WTC11 (cell line): ENCODE results near the gene CADM1.

Source experiments
- CREM ChIP-seq: sonication (generic); formaldehyde crosslinking; IDR thresholded peaks from 2 replicates; pipeline ENCODE4 v1.8.1; 2022; ENCODE audit warnings: mild to moderate bottlenecking, missing genetic modification reagents, moderate library complexity
- ELF4 ChIP-seq: sonication (generic); formaldehyde crosslinking; IDR thresholded peaks from 2 replicates; pipeline ENCODE4 v1.8.1; 2022; ENCODE audit warnings: low read depth, mild to moderate bottlenecking, moderate library complexity, missing genetic modification reagents
- FOXK1 ChIP-seq: sonication (generic); formaldehyde crosslinking; IDR thresholded peaks from 2 replicates; pipeline ENCODE4 v1.8.0; 2022; ENCODE audit warnings: mild to moderate bottlenecking, moderate library complexity, missing genetic modification reagents
- FOXP1 ChIP-seq: sonication (generic); formaldehyde crosslinking; IDR thresholded peaks from 2 replicates; pipeline ENCODE4 v1.8.0; 2022; ENCODE audit warnings: missing genetic modification reagents, mild to moderate bottlenecking, moderate library complexity, borderline replicate concordance
- JAZF1 ChIP-seq: fragments of 250-450 bp; sonication (Bioruptor Pico); IDR thresholded peaks from 2 replicates; pipeline ENCODE4 v1.9.0; 2021; ENCODE audit warnings: moderate library complexity, mild to moderate bottlenecking, inconsistent platforms
- NFYB ChIP-seq: sonication (generic); formaldehyde crosslinking; conservative IDR thresholded peaks from 2 replicates; pipeline ENCODE4 v1.8.0; 2022; ENCODE audit warnings: low read depth, missing genetic modification reagents
- TCF7 ChIP-seq: sonication (generic); formaldehyde crosslinking; IDR thresholded peaks from 2 replicates; pipeline ENCODE4 v1.8.0; 2022; ENCODE audit warnings: mild to moderate bottlenecking, low read depth, missing genetic modification reagents, moderate library complexity
- ZNF232 ChIP-seq: sonication (generic); formaldehyde crosslinking; IDR thresholded peaks from 2 replicates; pipeline ENCODE4 v1.8.0; 2022; ENCODE audit warnings: mild to moderate bottlenecking, missing genetic modification reagents
- TF ChIP-seq, protein P1 (sequence below): fragments of 200-600 bp; IDR thresholded peaks from 2 replicates; pipeline ENCODE4 v1.8.0; 2022; ENCODE audit warnings: antibody characterized with exemption
- TF ChIP-seq, protein P2 (sequence below): sonication (generic); formaldehyde crosslinking; IDR thresholded peaks from 2 replicates; pipeline ENCODE4 v1.8.1; 2023; ENCODE audit warnings: mild to moderate bottlenecking, moderate library complexity, missing genetic modification reagents
- TF ChIP-seq, protein P3 (sequence below): sonication (generic); formaldehyde crosslinking; conservative IDR thresholded peaks from 2 replicates; pipeline ENCODE4 v1.8.1; 2022; ENCODE audit warnings: mild to moderate bottlenecking, missing genetic modification reagents
- TF ChIP-seq, protein P4 (sequence below): sonication (generic); formaldehyde crosslinking; IDR thresholded peaks from 2 replicates; pipeline ENCODE4 v1.8.0; 2022; ENCODE audit warnings: mild to moderate bottlenecking, missing genetic modification reagents

DNA sequence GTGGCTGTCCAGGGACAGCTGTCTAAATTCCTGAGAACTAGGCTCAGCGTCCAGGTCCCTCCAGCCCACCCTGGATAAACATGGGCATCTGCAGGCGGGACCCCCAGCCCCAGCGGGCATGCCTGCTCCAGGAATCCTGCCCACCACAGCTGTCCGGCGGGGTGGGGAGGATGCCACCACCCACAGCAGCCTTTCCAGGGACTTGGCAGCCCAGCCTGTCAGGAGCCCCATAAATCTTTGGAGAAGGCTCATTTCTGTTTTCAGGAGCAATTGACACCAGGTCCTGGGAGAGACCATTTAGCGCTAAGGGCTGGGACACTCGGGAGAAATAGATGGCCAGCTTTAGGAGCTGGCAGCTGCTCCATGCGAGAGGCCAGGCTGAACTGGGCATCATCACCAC lies 358.9 kb downstream of the CADM1 start:
- TF ChIP-seq, protein P1, sequence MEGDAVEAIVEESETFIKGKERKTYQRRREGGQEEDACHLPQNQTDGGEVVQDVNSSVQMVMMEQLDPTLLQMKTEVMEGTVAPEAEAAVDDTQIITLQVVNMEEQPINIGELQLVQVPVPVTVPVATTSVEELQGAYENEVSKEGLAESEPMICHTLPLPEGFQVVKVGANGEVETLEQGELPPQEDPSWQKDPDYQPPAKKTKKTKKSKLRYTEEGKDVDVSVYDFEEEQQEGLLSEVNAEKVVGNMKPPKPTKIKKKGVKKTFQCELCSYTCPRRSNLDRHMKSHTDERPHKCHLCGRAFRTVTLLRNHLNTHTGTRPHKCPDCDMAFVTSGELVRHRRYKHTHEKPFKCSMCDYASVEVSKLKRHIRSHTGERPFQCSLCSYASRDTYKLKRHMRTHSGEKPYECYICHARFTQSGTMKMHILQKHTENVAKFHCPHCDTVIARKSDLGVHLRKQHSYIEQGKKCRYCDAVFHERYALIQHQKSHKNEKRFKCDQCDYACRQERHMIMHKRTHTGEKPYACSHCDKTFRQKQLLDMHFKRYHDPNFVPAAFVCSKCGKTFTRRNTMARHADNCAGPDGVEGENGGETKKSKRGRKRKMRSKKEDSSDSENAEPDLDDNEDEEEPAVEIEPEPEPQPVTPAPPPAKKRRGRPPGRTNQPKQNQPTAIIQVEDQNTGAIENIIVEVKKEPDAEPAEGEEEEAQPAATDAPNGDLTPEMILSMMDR, result no peak
- no peak for TF ChIP-seq FOXP1
- TF ChIP-seq CREM (CRISPR knock-in tag), result no peak
- TF ChIP-seq, protein P2, sequence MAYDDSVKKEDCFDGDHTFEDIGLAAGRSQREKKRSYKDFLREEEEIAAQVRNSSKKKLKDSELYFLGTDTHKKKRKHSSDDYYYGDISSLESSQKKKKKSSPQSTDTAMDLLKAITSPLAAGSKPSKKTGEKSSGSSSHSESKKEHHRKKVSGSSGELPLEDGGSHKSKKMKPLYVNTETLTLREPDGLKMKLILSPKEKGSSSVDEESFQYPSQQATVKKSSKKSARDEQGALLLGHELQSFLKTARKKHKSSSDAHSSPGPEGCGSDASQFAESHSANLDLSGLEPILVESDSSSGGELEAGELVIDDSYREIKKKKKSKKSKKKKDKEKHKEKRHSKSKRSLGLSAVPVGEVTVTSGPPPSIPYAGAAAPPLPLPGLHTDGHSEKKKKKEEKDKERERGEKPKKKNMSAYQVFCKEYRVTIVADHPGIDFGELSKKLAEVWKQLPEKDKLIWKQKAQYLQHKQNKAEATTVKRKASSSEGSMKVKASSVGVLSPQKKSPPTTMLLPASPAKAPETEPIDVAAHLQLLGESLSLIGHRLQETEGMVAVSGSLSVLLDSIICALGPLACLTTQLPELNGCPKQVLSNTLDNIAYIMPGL (CRISPR knock-in tag), result no peak
- TF ChIP-seq ELF4 (CRISPR knock-in tag), result no peak
- TF ChIP-seq ZNF232 (CRISPR knock-in tag), result no peak
- TF ChIP-seq, protein P3, sequence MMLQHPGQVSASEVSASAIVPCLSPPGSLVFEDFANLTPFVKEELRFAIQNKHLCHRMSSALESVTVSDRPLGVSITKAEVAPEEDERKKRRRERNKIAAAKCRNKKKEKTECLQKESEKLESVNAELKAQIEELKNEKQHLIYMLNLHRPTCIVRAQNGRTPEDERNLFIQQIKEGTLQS, result no peak
- no peak for TF ChIP-seq TCF7
- TF ChIP-seq, protein P4, sequence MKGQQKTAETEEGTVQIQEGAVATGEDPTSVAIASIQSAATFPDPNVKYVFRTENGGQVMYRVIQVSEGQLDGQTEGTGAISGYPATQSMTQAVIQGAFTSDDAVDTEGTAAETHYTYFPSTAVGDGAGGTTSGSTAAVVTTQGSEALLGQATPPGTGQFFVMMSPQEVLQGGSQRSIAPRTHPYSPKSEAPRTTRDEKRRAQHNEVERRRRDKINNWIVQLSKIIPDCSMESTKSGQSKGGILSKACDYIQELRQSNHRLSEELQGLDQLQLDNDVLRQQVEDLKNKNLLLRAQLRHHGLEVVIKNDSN (CRISPR knock-in tag), result no peak
- no peak for TF ChIP-seq FOXK1 (CRISPR knock-in tag)
- no peak for TF ChIP-seq NFYB (CRISPR knock-in tag)
- TF ChIP-seq JAZF1 (CRISPR knock-in tag), result no peak
